AG10803 (cell line): ENCODE data around the gene PCSK6.
A peak's percentile ranks its signal among the peaks of the same experiment; 100 is the strongest.

ENCODE experiments used
- DNase-seq: peaks from one replicate; pipeline ENCODE4 v3.0.0; 2010; ENCODE audit warnings: low read depth
- H3K4me3 ChIP-seq: 2 replicates; pipeline ENCODE4 v1.5.1; 2011; ENCODE audit warnings: mild to moderate bottlenecking, low read length, control low read depth
- TF ChIP-seq, protein P1 (sequence below): conservative IDR thresholded peaks from 2 replicates; pipeline ENCODE4 v1.5.1; 2011; ENCODE audit warnings: mild to moderate bottlenecking, low read length, control low read depth, inconsistent platforms

PCSK6 gene

DNA sequence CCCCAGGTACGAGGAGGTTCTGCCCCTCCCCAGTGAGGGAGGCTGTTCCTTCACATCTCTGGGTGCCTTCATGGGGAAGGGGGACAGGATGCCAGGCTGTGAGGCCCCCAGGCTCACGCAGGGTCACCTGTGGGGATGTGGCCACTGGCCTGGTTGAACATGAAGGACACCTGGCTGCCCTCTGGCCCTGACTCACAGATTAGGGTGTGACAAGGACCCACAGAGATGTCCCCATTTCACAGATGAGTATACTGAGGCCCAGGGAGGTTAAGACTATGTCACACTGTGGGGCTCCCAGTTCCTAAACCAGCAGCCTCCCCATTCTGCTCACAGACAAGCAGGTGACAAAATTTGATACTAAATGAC, 42.4 kb downstream of the PCSK6 start:
- no peak overlapping the region for H3K4me3 ChIP-seq
- no peak for DNase-seq
- TF ChIP-seq, protein P1, sequence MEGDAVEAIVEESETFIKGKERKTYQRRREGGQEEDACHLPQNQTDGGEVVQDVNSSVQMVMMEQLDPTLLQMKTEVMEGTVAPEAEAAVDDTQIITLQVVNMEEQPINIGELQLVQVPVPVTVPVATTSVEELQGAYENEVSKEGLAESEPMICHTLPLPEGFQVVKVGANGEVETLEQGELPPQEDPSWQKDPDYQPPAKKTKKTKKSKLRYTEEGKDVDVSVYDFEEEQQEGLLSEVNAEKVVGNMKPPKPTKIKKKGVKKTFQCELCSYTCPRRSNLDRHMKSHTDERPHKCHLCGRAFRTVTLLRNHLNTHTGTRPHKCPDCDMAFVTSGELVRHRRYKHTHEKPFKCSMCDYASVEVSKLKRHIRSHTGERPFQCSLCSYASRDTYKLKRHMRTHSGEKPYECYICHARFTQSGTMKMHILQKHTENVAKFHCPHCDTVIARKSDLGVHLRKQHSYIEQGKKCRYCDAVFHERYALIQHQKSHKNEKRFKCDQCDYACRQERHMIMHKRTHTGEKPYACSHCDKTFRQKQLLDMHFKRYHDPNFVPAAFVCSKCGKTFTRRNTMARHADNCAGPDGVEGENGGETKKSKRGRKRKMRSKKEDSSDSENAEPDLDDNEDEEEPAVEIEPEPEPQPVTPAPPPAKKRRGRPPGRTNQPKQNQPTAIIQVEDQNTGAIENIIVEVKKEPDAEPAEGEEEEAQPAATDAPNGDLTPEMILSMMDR: no peak

DNA sequence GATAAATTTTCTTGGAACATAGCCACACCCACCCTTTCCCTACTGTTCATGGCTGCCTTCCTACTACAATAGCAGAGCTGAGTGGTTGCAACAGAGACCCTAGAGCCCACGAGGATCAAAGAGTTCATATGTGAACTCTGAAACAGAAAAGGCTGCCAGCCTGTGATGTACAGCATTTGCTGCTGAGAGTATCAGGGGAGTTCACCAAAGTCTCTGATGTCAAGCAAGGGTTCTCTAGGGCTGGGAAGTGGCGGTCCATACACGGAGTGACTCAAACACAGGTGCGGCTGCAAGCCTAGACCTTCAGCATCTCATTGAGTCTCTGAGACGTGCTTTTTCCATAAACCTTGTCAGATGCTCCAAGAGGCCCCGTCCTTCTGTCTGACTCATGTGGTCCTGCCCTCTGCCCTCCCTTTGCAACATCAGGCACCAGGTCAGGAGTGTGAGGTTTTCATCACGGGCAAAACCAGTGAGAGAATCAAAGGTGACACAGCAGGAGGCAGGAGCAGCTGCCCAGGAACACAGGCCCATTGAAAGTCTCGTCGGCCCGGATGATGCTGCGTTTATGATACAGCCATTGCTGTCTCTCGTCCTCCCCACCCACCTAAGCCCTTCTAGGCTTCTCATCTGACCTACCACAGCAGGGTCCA, 42.9 kb downstream of the PCSK6 start:
- TF ChIP-seq, protein P1: no peak
- DNase-seq: no peak
- H3K4me3 ChIP-seq: no peak overlapping the region

DNA sequence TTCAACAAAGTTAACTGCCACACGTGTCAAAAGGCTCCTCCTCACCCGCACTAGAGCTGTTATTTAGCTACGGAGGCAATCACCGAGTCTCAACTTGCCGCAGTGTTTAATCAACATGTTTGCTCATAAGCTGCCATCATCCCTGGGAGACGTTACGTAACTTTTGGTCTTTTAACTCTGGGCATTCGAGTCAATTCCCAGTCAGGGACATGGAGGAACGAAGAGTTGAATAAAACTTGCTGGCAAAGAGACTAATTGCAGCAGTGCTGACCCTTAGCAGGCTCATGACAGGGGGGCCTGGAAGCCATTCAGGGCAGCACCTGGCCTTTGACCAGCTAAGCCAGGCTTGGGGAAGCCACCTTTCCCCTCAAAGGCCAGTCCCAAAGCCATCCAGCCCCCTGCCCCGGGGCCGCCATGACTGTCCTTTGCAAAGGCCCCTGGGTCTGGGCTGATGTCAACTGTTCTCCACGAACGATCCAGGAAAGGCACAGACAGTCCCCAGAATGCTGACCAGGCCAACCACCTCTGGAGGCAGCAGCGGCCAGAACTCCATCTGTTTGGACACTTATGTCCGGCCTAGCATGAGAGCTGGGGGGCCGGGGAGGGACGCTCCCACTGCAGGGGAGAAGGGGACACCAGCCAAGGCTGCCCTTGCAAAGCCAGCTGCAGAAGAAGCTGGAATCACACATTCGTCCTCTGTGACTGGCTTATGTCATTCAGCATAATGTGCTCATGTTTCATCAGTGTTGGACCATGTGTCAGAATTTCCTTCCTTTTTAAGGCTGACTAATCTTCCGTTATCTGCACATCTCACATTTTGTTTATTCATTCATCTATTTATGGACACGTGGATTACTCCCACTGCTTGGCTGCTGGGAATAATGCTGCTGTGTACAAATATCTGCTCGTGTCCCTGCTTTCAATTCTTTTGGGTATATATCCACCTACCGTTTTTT, 43.7 kb downstream of the PCSK6 start:
- TF ChIP-seq, protein P1: no peak
- DNase-seq: peak; percentile 34

DNA sequence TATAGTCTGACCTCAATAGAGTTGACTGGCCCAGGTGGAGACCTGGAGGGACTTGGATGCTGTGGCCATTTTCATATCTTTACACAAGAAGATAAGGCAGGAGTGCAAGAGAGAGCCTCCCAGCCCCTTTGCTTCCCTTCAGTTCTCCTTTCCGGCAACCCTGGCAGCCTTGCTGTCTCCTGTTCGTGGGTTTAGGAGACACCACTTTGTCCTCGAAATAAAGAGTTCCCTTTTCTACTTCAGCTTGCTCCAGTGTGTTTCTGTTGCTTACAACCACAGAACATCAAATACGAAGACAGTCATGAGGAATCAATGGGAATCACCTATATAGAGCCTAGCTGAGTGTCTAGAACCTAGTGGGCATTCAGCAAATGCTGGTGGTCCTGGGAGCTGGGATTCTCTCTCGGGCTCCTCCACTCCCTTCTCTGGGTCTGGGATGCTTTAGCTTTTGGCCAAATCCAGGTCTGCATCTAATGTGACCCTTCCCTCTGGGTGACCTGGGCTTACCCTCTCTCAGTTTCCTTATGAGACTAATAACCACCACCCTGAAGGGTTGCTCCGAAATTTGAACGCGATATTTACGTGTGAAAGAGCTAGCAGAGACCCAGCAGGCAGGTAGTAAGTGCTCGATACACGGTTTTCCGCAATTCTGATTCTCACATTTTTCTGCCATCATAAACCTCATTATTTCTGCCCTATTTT, 44.5 kb downstream of the PCSK6 start:
- TF ChIP-seq, protein P1: no peak
- H3K4me3 ChIP-seq: no peak overlapping the region

More for the DNA sequence above, 43.7 kb downstream of the PCSK6 start:
- no peak overlapping the region for H3K4me3 ChIP-seq

DNA sequence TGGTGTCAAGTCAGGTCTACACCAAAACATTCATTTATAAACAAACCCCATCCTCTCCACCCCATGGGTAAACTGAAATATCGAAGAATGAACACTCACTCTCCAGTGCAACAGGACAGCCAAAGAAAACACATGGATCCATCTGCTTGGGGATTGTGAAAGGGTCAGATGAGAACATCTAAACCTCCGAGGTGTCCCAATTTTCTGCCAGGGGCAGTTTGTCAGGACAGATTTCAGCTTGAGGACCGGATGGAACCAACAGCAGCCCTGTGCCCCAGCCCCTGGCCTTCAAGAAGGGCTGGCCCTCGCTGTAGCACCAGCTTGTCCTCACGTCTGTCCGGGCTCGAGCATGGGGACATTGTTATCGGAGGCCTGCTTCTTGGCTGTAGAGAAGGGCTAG, 45.5 kb downstream of the PCSK6 start:
- no peak for DNase-seq
- no peak overlapping the region for H3K4me3 ChIP-seq
- TF ChIP-seq, protein P1: no peak

More for the DNA sequence above, 44.5 kb downstream of the PCSK6 start:
- DNase-seq: no peak

DNA sequence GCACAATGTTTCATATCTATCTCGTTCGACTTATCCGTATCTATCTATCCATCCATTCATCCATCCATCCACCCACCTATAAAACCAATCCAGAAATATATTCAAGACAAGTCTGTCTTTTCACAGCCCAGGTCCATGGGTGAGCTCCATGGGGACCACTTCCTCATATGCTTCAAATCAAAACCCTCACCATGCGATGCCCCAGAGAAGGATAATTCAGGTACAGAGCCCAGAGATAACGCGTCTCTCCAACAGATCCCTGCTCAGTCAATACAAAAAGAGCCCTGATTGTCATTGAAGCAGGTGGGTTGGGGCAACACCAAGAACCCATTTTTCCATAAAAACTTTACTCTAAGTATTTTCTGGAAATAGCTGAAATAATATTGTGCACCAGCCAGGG, 47.2 kb downstream of the PCSK6 start:
- H3K4me3 ChIP-seq: no peak overlapping the region
- TF ChIP-seq, protein P1: no peak
- no peak for DNase-seq
